ENCODE results near the gene LGALS9B.
"Not testable (repeated sequence)": the region's sequence is repeated elsewhere in the genome, so short reads cannot be mapped to it uniquely, and the experiment has no call there.

LGALS9B gene

DNA sequence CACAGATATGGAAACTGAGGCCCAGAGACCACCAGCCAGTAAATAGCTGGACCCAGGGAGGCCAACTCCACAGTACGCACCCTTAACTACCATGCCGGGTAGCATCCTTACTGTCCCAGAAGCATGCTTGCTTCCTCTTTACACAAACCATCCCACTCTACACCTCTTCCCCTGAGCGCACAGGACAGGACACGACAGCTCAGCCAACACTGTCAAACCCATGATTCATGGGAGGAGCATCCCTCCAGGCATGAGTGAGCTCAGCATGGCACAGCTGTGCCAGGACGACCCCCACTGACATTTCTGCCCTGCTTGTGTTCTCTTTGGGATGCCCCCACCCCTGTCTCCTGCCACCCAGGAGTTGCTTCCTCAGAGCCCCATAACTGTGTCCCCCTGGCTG lies 340 bp downstream of the LGALS9B start:
- DNase-seq (ENCODE audit: low read depth), result not testable (repeated sequence)

DNA sequence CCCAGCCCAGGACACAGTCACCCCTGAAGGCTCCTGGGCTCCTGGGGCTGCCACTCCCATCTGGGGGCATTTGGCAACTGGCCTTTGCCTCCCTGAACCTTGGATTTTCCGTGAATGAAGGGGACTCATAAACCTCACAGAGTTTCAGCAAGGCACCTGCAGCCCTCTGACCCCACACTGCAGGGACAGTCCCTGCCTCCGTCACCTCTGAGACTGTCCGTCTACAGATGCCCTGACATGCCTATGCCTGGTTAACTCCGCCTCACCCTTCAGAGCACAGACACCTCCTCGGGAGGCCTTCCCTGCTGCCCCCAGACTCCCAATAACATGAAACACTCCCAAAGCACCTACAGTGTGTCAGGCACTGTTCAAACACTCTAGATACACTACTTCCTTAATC lies 786 bp downstream of the LGALS9B start:
- not testable (repeated sequence) for DNase-seq (ENCODE audit: low read depth)

DNA sequence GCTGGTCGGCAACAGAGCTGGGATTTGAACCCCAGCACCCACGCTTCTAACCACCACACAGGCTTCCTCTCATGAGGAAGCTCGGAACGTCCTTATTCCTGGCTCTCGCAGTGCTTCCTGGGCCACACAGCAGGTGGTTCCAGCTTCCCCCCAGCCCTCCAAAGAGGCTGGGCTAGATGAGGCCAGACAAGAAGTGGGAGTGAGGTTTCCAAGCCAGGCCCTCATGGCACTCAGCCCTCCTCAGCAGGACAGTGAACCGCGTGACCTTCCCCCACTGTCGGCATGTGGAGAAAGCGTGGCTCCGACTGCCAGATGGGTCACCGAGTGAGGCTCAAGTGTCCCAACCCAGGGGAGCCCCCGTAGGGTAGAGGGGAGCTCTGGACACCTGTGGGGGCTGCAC lies 1.8 kb downstream of the LGALS9B start:
- not testable (repeated sequence) for DNase-seq (ENCODE audit: low read depth)

DNA sequence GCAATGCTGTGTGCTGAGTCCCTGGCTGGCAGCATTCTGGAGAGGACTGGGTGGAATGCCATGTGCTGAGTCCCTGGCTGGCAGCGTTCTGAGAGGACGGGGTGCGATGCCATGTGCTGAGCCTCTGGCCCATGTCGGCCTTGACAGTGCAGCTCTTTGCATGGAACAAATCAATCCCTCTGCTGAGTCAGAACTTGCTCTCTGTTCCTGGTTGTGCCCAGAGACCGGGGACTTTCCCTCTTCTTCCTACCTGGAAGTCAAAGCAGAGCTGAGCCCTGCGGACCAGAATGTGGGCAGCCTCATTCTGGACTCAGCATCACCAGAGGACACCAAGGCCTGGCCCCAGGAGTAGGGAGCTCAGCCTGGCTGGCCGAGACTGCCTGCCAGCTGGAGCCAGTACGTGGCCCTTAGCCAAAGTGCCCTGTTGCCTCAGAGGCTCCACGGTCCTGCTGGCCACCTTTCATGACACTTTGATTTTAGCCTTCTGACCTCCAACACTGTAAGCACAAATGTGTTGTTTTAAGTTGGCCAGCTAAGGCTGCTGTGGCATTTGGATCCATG lies 2.4 kb downstream of the LGALS9B start:
- not testable (repeated sequence) for DNase-seq (ENCODE audit: low read depth)

DNA sequence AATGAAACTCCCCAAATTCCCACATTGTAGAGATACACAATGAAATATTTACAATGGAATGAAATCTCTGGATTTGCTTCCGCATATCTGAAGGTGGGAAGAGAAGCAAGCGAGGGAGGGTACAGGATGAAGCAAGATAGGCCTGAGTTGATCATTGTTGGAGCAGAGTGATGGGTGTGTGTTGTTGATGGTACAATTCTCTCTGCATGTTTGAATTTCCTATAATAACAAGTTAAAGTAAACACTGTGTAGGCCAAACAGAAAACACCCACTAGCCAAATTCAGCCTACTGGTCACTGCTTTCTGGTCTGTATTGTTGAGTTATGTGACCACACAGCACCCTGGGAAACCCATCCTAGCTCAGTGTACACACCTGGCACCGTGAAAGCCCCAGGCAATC lies 5.2 kb downstream of the LGALS9B start:
- DNase-seq (ENCODE audit: low read depth), result not testable (repeated sequence)

DNA sequence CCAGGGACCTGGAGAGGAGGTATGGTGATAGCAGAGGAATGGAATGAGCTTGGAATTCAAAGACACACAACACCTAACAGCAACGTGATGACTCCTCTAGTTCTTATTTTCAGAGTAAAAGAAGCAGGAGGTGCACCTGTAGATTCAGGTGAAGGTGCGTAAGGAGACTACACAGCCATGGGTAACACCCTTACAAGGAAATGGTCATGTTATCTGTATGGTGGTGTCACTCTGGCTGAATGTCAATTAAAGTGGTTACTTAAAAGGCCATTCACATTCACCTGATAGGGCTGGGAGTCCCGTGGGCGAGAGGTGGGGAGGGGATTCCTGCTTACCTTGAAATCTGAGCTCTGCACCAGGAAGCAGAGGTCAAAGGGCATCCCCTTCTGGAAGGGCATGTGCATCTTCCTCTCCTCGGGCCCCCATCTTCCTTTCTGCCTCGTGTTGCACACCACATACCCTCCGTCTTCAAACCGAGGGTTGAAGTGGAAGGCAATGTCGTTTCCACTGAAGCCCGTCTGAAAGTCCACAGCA lies 9.4 kb downstream of the LGALS9B start:
- not testable (repeated sequence) for DNase-seq (ENCODE audit: low read depth)

DNA sequence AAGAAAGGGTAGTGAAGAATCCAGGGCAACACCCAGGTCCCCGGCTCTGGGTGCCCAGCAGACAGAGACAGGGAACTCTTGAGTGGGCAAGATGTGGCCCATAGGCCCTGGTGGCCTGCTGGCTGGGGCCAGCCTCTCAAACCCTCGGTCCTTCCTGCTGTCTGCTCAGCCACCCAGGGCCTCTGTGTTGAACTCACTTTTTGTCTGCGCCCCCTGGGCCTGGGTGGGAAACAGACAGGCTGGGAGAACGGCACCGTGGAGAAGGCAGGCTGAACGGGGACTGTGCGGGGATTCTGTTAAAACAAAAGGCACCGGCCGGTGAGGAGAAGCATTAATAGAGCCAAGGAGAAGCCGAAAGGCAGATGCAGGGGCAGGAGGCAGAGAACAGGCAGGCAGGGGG lies 12.2 kb downstream of the LGALS9B start:
- DNase-seq (ENCODE audit: low read depth), result not testable (repeated sequence)

DNA sequence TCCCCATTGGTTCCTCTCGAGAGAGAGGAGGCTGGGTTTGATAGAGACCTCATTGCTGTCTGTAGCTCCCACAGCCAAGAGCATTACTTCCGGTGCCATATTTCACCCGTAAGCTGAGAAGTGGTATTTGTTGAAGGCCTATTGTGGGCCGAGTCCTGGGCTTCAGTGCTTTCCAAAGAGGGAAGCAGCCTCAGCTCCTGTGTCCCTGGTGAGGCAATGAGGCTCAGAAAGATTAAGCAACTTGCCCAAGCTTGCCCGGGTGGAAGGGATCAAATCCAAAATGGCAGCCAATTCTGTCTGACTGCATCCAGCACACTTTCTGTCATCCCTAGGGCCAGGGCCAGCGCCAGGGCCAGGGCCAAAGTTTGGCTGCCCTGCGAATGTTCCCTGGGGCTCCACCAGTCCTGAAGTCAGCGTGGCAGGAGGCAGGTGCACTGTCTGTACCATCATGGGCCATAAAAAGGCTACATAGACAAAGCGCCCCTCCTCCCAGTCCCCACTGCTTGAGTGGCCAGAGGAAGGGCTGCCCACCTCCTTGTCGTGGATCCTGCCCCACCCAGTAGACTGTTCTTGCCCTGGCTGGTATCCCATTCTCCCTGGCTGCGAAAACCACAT lies 13.4 kb downstream of the LGALS9B start:
- not testable (repeated sequence) for DNase-seq (ENCODE audit: low read depth)

DNA sequence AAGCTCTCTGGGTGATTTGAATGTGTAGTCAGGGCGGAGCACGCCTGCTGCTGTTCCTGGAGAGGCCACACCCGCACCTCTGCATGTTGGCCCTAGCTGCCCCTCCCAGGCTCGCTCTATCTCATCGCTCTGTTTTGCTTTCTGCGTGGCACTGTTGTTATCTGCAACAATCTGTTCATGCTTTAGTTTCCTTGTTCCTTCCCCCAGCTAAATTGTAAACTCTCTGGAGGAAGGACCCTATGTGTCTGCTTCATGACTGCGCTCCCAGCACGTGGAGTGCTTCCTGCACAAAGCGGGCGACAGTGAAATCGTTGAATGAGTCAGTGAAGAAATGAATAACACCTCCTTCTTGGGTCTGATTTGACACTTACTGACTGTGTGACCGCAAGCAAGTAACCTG lies 16.5 kb downstream of the LGALS9B start:
- not testable (repeated sequence) for DNase-seq (ENCODE audit: low read depth)

DNA sequence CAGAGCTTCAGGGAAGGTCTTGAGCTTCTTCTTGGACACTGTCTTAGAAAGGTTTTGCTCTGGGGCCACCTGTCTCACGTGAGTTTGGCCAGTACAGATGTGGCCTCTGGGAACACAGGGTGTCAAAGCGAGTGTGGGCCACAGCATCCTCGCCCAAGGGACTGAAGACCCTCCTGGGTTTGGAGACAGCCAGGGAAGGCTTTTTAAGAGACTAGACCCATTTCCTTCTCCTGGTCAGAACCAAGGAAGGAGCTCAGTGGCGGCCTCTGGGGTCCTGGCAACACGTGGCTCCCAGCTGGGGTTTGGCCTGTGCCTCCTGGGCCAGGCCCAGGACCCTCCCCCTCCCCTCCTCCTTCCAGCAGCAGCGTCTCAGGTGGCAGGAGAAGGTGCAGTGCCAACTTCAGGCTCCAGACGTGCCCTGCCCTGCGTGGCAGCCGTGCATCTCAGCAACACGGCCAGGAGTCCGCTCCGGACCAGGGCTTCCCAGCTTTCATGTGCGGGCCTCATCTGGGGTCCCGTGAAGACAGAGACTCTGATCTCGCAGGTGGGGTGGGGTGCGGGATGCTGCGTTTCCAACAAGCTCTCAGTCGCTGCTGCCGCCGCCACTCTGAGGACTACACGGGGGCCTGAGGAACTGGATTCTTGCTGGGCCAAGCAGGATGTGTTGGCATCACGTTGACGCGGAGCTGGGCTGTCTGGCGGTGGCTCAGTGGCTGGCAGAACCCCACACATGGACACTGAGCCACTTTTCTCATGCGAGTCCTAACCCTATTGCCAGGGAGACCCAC lies 19.6 kb downstream of the LGALS9B start:
- DNase-seq (ENCODE audit: low read depth), result not testable (repeated sequence)

DNA sequence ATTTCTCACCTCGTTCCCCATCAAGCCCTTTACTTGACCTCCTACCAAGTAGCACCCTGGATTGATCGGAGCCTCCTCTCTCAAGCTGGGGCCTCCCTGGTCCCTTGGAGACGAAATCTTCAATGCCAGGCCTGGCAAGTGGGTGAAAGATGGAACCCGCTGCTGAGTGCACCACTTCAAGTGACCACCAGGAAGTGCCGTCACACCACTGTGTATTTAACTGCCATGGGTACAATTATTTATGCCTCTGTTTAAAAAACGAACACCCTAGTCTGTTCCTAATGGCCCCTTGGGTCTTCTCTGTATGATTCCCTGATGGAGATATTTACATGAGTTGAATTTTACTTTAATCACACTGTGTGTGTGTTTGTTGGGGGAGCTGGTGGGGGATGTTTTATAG lies 20.4 kb downstream of the LGALS9B start:
- DNase-seq (ENCODE audit: low read depth), result not testable (repeated sequence)

DNA sequence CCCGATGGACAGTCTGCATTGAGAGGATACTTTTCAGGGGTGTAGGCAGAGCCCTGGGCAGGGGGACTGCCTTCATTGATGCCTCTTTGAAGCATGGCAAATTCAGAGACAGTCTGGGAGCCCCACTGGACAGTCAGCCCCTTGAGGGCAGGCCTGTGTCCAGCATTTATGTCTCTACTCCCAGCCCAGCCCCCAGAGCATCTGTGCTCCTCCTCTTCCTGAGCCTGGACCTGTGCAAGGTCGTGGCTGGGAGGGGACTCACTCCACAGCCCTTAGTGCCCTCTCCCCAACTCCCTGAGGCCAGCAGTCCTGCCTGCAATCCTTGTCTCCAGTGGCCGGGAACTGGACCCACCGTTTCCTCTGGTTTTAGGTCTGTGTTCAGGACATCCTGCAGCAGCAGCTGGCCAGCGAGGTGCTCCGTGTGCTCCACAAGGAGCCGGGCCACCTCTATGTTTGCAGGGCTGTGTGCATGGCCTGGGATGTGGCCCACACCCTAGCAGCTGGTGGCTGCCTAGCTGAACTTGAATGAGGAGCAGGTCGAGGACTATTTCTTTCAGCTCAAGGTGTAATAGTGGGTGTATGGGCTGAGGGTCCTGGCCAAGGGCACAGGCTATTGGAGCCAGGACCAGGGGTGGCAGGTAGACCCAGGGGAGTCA lies 22.6 kb downstream of the LGALS9B start:
- not testable (repeated sequence) for DNase-seq (ENCODE audit: low read depth)

DNA sequence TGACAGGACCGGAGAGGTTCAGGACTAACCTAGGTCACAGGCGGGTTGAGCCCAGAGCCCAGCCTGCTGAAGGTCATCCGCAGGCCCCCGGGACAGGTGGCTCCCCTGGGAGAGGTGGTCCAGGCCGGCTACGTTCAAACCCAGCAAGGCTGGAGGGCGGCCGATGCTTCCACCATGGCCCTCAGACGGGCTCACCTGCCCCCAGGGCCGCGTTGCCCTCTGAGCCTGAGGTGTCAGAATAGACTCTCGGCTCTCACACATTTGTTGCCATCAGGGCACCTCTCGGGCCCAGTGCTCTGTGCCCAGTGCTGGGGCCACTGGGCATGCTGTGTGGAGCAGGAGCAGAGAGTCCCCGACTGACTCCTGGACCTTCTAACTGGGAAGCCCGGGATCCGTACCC lies 23.2 kb downstream of the LGALS9B start:
- DNase-seq (ENCODE audit: low read depth), result not testable (repeated sequence)

DNA sequence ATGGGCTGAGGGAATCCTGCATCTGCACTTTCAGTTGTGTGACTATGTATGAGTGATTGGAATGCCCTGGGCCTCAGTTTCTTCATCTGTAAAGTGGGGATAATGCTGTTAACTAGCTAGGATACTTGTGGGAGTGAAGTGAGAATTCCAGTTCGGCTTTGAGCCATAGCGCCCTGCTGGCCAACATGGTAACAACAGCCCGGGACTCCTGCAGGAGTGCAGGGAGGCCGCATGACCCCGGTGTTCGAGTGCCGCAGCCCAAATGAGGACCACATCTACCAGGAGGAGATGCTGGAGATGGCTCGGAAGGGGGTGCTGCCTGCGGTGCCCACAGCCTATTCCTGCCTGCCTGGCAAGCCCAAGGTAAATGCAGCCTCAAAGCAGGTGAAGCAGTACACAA lies 23.7 kb downstream of the LGALS9B start:
- not testable (repeated sequence) for DNase-seq (ENCODE audit: low read depth)

DNA sequence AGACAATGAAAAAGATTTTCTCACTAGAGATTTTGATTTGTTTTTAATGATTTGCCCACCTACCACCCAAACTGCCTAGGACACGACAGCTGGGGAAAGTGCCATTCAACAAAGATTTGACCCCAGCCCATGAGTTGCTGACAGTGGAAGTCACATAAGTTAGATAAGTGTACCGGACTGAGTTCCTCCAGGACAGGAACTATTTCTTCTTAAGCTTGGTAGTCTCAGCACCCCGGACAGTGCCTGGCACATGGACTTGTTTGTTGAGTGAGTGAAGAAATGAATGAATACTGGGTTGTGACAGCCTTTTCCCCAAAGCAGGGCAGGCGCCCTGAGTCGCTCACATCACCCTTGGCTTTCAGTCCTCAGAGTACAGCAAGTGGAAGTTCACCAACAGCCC lies 26.7 kb downstream of the LGALS9B start:
- DNase-seq (ENCODE audit: low read depth), result not testable (repeated sequence)

DNA sequence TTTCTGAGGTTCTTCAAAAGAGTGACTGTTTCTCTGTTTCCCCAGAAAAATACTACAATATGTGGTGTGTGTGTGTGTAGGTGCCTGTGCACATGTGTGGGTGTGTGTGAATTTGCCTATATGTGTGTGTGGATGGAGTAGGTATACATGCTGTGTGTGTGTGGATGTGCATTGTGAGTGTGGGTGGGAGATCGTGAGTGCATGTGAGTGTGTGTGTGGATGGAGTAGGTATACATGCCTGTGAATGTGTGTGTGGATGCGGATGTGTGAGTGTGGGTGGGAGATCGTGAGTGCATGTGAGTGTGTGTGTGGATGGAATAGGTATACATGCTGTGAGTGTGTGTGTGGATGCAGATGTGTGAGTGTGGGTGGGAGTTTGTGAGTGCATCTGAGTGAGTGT lies 32.2 kb downstream of the LGALS9B start:
- not testable (repeated sequence) for DNase-seq (ENCODE audit: low read depth)

DNA sequence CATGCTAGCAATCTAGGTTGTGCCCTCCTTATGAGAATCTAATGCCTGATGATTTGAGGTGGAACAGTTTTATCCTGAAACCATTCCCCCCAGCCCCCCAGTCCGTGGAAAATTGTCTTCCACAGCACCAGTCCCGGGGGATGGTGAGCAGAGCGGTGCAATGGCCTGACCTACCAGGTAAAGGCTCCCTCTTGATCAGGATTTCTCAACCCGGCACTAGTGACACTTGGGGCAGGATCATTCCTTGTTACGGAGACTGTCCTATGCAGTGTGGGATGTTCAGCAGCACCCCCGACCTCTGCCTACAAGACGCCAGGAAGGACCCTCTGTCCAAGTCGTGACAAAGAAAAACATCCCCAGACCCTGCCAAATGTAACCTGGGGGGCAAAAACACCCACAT lies 34.0 kb downstream of the LGALS9B start:
- not testable (repeated sequence) for DNase-seq (ENCODE audit: low read depth)

DNA sequence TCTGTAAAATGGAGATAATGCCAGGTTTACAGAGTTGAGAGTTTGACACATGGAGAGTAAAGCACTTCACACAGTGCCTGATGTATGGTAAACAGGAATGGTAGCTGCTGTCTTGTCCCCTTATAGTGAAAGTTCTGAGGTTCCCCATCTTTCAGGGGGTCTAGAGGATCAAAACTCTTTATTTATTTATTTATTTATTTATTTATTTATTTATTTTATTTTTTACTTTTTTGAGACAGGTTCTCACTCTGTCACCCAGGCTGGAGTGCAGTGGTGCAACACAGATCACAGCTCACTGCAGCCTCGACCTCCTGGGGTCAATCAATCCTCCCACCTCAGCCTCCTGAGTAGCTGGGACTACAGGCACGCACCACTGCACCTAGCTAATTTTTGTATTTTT lies 40.1 kb downstream of the LGALS9B start:
- DNase-seq (ENCODE audit: low read depth), result not testable (repeated sequence)

DNA sequence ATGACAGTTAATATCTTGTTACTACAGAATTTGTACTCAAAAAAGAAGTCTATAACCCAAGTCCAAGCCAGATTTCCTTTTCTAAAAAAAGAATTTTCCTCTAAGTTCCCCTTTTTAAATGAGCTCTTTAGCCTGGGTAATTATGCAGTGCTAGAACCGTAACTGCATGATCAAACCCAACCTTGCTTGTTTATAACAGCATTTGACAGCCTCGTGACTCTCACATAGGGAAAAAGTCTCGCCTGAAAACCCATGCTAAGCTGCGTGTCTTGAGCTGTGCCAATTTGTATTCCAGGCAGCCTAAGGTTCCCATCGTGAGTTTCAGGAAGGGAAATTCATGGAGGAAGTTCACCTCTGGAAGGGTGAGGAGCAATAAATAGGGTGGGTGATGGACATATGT lies 44.5 kb downstream of the LGALS9B start:
- not testable (repeated sequence) for DNase-seq (ENCODE audit: low read depth)

DNA sequence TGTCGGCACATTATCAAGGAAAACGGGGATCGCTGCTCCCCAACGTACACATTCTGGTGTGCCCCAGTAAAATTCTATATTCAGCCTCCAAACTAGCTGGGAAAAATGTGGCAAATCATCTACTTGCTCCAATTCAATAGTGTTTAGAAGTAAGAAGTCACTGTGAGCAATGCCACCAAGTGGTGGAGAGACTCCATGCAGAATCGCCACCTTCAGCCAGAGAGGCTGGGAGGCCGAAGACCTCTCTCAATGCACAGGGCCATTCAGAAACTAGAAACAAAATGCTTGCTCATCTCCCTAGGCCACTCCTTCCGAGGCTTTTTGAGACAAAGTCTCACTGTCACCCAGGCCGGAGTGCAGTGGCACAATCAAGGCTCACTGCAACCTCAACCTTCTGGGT lies 48.5 kb downstream of the LGALS9B start:
- not testable (repeated sequence) for DNase-seq (ENCODE audit: low read depth)

DNA sequence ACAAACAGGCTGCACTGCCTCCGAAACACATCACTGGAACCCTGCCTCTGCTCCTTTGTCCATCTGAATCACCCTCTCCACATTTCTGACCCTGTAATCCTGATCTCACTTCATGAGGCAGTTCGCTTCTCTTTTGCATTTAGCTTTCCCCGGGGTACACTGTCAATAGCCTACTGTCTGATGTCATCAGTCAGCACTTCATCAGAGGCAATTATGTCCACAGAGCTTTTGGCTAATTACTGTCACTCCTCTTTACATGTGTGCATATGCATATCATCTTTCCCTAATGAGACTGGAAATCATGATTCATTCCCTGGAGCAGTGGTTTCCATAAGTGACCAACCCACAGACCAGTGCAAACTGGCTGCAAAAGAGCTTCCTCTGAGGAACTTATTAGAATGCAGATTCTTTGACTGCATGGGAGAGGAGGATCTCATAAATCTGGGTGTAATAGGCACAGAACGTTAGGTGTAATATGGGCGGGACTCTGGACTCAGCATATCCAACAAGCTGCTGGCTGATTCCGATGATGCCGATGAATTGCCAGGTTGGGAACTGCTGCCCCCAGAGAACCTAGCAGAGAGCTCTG lies 49.8 kb downstream of the LGALS9B start:
- not testable (repeated sequence) for DNase-seq (ENCODE audit: low read depth)

DNA sequence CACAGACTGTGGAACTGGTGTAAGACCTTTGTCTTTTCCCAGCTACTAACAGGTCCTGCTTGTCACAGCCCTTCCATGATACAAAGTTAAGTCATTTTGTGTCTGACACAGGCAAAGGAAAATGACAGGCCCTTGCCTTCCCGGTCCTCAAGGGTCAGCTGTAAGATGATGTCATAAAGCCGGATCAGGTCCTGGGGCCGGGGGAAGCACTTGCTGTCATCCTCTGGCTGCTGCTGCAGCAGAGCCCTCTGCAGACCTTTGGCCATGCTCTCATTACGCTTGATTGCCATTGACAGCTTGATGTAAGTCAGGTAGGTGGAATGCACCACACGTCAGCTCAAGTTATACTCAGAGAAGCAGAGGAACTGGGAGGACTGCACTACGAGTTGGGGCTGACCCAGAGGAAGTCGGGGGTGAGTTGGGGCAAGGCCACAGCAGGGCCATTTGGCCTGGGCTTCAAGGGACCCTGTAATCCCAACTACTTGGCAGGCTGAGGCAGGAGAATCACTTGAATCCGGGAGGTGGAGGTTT lies 50.9 kb downstream of the LGALS9B start:
- DNase-seq (ENCODE audit: low read depth), result not testable (repeated sequence)

All from GM04503 (cell line).